GM21825 (cell line): ENCODE measurements around the gene NOS1.
"Not testable (repeated sequence)": the region's sequence is repeated elsewhere in the genome, so short reads cannot be mapped to it uniquely, and the experiment has no call there.

Source experiments
- ATAC-seq: cut with Tn5 transposase; IDR thresholded peaks from one replicate; pipeline ENCODE4 v1.9.1; 2021; ENCODE audit warnings: mild to moderate bottlenecking, moderate library complexity; ENCODE audit not compliant: unreplicated experiment

The NOS1 gene

DNA sequence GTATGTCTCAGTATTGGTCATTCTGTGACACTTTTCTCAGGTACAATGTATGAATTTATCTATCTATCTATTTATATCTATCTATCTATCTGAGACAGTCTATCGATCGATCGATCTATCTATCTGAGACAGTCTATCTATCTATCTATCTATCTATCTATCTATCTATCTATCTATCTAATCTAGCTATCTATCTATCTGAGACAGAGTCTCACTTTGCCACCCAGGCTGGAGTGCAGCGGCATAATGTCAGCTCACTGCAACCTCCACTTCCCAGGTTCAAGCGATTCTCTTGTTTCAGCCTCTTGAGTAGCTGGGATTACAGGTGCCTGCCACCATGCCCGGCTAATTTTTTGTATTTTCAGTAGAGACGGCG, 180.0 kb downstream of the NOS1 start:
- not testable (repeated sequence) for ATAC-seq

DNA sequence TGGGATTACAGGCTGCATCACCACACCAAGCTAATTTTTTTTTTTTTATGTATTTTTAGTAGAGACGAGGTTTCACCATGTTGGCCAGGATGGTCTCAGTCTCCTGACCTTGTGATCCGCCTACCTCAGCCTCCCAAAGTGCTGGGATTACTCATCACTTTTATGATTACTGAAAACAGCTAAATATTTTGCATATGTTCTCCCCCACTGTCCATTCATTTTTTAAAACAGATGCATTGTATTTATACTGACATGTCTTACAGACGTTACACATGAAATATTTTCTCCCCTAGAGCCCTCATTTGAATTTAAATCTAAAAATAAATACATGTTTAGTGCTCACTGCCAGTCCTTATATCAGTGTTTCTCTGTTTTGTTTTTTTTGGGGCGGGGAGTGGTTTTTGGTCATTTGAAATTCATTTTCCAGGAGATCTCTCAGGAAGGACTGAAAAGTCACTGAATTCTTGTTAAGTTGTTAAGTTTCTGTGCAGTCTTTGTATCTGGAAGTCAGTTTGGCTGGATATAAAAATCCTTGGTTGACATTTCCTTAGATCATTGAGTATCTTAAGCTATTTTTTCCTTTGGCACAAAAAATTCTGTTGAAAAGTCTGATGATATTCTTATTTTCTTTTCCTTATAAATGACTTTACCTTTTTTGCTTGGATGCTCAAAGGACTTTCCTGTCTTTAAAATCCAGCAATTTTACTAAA, 180.5 kb downstream of the NOS1 start:
- no peak for ATAC-seq

DNA sequence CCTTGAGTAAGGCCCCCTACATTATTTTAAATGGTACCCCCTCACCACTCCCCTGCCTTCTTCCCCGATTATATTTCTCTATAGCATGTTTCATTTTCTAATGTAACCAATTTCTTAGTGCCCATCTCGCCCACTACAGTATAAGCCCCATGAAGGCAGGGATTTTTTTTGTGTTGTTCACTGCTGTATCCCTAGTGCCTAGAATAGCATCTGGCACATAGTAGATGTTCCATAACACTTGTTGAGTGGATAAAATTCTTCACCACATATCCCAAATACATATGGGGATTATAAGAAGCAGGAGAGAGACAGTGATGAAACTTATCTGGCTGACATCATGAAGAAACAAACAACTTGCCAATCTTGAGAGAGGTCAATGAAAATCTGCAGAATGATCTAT, 182.7 kb downstream of the NOS1 start:
- no peak for ATAC-seq

DNA sequence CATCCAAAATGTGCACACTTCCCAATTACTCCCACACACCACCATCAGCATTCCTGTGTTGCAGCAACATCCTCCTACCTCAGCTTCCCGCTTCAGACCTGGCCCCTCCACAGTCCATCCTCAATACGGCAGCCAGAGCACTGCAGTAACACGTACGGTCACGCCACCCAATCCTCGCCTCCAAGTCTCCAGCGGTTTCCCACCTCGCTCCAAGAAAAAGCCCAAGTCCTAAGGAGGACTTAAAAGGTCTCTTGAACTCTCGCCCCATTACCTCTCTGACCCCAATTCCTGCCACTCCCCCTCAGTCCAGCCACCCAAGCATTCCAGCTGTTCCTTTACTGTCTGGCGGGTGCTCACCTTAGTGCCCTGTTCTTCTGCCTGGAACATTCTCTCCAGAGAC, 183.1 kb downstream of the NOS1 start:
- no peak for ATAC-seq

DNA sequence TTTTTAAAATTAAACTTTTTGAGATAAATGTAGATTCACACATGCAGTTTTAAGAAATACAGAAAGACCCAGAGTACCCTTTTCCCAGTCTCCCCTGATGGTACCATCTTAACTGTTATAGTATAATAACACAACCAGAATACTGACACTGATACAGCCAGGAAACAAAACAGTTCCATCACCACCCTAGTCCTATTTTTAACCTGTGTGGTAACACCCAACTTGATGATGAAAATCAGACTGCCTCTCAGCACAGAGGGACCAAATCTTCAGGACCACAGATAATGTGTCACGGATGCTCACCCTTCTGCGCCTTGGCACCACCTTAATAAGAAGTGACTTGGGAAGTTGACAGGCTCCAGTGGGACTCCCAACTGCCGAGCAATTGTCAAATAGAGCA, 189.3 kb downstream of the NOS1 start:
- ATAC-seq: no peak

DNA sequence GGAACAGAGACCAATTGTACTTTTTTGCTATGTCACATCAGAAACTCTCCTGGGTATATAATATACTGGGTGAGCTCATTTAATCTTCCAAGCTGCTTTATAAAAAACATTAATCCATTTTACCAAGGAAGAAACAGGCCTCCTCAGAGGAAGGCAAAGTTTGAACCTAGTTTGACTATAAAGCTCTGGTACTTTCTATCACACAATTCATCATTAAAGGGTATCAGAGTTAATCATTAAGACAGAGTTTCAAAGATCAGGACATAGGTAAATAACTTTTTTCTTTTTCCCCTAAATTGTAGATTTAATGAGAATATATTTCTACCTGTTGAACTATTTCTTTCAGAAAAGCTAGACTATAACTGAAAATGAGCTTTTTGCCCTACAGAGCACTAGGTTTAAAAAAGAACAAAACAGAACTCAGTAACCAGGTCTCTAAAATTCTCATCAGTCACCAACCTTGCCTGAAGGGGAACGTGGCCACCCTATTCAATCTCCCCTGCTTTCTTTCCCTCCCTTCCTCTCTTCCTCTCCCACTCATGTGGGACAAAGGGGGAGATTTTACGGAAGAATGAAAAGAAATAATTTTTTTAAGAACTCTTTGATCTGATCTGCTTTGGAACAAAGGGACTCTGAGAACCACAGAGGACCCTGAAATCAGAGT, 189.8 kb downstream of the NOS1 start:
- no peak for ATAC-seq

DNA sequence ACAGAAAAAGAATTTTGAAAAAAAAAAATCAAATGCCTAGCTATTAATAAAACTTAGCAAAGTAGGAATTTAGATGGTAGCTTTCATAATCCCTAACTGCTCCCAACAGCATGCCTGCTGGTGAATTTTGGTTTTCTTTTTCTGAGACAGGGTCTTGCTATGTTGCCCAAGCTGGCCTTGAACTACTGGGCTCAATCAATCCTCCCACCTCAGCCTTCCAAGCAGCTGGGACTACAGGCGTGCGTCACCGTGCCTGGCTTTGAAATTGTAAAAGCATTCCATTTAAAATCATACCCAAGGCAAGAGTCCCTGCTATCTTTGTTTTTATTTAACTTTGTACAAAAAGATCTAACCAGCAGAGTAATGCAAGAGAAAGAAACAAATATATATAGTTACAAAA, 191.9 kb downstream of the NOS1 start:
- ATAC-seq: no peak

DNA sequence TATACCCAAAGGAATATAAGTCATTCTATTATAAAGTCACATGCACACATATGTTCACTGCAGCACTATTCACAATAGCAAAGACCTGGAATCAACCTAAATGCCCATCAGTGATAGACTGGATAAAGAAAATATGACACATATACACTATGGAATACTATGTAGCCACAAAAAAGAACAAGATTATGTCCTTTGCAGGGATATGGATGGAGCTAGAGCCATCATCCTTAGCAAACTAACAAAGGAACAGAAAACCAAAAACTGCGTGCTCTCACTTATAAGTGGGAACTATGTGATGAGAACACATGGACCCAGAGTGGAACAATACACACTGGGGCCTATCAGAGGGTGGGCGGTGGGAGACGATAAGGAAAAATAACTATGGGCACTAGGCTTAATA, 192.4 kb downstream of the NOS1 start:
- ATAC-seq: no peak

DNA sequence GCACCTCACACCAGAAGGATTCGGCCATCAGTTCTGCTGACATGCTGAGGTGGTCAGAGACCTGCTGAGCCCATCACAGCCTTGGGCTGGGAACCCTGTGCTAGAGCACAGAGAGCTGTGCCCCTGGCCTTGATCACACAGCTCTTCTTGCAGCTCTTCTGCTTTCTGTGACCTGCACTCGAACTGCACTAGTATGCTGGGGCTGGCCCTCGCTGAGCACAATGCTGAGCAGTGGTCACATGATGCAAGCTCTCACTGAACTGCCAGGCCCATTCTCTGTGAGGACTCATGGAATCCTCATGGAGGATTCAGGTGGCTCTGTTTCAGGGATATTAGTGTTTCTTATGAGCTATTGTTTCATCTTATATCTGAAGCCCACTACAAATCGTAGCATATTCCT, 193.7 kb downstream of the NOS1 start:
- ATAC-seq: no peak

DNA sequence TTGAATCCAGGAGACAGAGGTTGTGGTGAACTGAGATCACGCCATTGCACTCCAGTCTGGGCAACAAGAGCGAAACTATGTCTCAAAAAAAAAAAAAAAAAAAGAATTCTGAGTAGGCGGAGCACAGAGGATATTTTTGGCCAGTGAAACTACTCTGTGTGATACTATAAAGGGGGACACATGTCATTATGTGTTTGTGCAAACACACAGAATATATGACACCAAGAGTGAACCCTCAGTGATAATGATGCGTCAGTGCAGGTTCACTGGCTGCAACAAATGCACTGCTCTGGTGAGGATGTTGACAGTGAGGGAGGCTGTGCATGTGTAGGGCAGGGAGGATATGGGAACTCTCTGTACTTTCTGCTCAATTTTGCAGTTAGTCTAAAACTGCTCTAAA, 195.3 kb downstream of the NOS1 start:
- no peak for ATAC-seq

DNA sequence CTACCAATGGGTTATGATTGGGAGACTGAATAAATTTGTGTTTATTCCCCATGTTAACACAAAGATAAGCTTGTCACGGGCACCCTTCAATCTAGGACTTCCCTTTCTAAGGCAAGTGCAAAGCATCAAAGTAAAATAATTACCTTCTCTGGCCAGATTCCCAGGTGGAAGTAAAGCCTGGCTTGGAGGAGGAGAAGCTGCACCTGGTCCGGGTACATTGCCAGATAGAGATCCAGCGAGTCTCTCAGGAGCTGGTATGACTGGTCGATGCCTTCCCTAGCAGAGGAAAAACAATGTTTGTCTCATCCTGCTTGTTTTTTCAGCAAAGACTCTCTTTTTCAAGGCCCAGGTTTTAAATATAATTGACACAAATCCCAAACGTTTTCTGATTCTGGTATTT, 196.1 kb downstream of the NOS1 start:
- ATAC-seq: no peak

DNA sequence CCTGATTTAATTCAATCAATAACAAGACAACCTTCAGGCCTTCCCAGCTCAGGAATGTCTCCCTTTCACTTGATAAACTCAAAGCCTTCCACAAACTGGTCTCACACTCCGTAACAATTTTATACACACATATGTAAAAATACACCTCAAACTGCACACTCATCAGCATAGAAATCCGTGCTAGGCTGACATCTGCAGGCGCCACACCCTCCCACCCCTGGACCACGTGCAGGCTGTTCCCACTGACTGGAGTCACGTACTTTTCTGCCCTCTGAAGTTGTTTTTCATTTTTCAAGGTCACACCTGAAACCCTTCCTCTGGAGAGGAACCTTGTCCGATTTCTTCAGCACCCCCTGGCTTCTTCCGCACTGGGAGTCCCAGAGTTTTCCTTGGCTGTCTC, 198.8 kb downstream of the NOS1 start:
- ATAC-seq: no peak

DNA sequence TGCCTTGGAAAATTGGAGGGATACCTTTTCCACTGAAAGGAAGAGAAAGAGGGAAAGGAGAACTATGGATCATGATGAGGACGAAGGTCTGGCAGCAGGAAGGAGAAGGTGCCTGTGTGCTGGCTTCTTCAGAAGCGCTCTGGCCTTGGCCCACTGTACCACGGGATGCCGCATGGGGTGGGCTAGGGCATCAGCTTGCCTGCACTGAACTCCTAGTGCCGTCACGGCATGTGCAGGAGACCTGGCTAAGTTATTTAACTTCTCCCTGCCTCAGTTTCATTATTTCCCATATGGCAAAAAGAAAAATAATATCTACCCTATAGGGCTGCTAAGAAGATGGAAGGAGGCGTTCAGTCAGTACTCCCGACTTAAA, 199.3 kb downstream of the NOS1 start:
- no peak for ATAC-seq

DNA sequence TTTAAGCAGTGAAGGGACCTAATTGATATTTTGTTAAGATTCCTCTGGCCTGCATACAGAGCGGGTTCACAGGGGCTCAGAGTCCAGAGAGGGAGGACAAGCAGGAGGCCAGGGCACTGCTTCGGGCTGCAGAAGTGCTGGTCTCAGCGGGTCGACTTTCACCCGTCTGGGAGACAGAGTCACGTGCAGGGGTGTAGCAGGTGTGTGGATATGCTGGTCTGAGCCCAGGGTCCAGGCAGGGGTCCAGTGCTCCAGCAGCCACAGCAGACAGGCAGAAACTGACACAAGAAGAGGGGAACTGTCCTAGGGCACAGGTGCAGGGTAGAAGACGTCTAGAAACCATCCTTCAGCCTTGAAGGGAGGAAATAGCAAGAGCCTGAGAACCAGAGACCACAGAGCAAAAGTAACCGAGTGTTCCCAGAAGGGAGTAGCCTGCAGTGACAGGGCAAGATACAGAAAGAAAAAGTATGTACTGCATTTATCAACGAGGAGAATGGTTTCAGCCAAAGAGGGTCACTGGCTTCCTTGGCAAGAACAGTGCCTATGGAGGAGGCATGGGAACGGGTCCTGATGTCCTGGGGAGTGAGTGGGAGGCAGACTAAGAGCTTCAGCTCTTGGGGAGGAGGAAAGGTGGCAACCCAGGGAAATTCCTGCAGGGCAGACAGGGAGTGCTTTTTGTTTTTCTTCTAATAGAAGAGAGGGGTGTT, 199.8 kb downstream of the NOS1 start:
- no peak for ATAC-seq

DNA sequence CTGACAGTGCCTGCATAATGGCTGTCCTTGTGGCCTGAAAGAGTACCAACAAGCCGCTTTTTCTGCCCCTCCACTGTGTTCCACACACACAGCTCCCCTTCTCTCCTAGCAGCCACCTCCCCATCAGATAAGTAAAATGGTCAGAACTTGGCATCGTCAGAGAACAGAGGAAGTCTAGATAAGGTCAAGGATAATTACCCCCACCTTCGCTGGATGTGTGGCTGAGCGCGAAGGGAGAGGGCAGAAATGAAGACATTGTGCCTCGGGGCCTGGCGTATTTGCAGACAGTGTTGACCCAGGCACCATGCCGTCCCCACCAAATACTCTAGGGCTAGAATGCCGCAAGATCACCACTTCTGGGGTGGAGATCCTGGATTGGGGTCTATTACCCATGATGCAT, 201.8 kb downstream of the NOS1 start:
- ATAC-seq: no peak

DNA sequence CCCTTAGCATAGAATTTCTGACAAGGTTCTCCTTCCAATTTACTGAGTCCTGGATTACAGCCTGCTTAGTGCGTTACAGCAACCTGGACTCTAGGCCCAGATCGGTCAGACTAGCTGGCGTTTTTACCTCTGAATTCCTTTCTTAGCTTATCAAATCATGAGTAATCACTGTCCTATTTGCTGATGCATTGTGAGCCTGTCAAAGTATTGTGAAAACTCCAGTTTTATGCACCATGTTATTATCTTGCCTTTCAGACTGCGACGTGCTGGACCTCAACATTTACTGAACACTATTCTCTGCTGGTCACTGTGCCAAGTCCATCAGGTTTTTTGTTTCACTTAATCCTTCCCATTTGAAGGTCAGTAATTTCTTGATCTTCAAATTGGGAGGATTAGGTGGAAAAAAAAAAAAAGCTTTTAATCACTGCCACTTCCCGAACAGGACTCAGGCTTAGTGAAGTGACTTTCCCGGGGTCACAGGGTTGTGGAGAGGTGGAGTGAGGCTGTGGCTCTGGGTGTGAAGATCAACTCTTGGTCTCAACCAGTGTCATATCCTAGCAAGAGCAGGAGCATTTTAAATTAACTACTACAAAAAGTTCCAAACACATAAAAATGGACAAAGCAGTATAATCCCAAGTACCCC, 202.4 kb downstream of the NOS1 start:
- no peak for ATAC-seq
